DMS 273 (cell line): ENCODE results near the gene CAPN2.
A peak's percentile ranks its signal among the peaks of the same experiment; 100 is the strongest.
"Not testable (repeated sequence)": the region's sequence is repeated elsewhere in the genome, so short reads cannot be mapped to it uniquely, and the experiment has no call there.

Experiments used
- DNase-seq: peaks from one replicate; lab custom pipeline; 2025; ENCODE audit not compliant: unreplicated experiment; lab: John Stamatoyannopoulos, UW

CAPN2 gene

DNA sequence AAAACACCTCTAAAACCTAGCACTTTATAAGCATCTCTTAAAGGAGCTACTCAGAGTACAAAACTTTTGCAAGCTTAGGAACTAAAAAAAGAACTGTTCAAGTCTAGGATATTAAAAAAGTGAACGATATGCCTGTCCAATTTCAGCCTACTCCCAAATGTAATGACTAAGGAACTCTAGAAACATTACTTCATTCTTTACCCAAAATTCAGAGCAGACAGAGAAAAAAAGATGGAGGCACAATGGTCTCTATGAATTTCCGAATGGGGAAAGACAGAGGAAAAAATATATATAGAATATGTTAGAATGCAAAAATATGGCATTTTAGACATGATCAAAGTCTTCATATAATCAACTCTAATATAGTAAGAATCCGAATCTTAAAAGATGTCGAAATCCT is 72.2 kb downstream of the CAPN2 start:
- no peak for DNase-seq

DNA sequence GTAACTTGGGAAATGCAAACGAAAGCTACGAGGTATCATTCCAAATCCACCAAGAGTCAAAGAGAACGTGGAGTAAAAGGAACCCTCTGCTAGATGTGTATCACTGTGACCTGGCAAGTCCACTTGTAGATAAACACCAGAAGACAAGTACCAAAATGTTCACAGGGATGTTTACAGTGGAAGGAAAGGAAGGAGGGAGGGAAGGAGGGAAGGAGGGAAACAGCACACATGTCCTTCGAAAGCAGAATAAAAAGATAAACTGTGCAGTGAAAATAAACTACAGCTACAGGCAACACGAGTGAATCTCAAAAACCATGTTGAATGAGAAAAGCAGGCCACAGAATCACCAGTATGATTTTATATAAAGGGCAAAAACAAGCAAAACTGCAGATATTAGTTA is 73.5 kb downstream of the CAPN2 start:
- no peak for DNase-seq

DNA sequence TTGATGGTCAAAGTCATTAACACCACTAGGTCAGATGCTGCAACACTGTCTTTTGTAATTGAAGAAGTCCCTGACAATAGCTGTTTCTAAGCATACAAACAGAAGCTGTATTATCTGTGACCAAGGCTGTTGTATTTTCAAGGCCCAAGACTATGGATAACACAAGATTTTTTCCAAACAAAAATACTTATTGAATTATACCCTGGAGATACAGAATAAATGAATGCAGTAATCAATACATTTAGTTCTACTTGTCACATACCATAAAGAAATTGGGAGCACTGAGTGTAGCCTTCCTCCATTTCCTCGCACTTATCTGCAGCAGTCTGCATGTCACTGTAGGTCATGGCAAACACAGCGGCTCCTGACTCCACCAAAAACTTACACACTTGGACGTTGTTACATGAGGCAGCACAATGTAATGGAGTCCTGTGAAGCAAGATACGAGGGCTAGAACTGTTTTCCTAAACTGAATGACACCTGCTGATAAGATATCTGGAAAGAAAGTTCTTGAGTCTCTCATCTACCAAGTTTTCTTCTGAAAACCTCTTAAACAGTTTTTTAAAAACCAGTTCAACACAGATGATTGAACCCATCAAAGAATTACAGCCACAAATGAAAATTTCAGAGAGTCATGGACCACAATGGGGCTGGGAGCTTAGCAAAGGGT is 76.5 kb downstream of the CAPN2 start:
- DNase-seq: no peak

DNA sequence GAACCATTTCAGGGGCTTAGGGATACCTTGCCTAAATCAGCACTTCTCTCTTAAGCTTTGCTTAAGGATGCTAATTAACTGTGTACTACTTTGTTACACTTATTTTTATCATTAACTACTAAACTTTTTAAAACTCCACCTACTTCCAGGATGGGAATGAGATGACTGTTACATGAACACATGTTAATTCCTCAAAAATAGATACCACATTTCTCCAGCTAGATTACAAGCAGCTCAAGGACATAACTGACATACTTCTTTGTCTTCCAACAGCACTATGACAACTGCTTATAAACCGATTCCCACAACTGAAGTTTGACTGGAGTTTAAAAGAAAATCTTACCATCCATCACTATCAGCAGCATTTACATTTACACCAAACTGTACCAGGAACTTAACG is 79.7 kb downstream of the CAPN2 start:
- no peak for DNase-seq

DNA sequence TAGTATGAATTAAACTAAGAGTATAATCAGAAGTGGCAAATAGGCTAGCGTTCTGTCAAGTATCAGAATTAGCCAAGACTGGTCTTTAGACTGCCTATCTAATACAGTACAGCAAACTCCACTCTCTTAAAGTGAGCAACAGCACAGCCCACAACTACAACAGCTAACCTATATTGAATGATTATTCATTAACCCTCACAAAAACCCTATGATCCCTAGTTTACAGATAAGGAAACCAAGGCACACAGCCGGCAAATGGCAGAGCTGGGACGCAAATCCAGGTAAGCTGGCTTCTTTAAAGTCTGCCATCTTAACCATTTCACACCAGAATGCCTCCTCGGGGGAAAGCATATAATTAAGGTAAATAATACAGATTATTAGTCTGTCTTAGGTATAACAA is 81.4 kb downstream of the CAPN2 start:
- DNase-seq: no peak

DNA sequence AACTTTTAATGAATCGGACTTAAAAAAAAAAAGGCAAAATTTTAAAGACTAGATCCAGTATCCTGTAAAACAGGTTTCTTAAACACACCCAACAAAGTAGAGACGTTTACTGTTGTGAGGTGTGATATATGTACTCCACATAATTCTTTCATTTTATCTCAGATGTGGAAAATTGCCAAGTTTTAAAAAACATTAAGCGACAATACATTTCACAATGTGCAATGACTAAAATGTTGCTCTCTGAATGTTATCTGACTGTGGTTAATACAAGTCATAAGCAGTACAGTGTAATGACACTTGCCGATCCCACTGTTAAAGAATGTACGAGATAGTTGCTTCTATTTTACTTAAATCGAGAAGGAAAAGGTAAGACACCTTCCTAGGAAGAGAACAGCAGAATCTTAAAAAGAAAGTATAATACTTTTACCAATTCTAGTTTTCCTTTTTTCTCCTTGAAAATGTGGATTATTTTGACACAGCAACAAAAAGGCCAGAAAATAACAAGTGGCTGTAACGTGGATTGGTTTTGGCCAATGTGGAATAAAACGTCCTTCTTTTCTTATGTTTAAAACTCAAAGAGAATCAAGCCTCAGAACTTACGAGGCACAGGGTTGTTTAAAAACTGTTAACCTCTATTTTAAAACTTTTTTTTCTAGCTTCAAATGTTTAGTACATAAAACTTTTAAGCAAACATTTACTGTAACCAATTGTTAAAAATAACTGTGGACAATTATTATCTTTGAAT is 82.0 kb downstream of the CAPN2 start:
- DNase-seq: no peak

DNA sequence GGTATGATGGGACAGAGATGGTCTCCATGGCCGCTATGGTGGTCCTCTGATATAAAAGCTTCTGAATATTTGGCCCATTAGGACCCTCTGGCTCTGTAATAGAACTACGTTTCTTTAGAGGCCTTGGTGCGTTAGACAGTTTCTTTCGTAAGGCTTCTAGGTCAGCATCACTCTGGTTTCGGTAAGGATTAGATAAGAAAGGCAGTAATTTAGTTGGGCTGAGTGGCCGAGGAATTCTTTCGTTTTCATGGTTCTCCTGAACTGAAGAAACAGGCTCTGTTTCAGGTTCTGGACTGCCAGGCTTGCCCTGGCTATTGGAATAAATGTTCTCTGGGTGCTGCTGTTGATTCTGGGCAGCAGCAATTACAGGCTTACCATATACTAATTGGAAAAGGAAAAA is 83.9 kb downstream of the CAPN2 start:
- DNase-seq: no peak

DNA sequence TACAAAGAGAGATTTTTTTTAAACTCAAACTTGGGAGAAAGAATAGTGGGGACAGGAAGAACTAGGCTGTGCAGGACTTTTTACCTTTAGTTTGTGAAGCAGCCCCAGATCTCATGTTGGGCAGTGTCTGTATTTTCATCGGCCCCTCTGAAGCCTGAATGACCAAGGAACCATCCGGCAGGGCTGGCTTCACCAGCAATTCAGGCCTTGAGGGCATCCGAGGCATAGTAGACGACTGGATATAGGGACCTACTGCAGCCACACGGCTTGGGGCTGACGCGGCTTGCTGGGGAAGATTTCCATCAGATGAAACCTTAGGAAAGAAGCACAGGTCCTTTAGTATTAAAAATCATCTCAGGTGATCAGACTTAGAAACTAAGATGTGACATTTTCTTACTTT is 89.7 kb downstream of the CAPN2 start:
- DNase-seq: no peak

DNA sequence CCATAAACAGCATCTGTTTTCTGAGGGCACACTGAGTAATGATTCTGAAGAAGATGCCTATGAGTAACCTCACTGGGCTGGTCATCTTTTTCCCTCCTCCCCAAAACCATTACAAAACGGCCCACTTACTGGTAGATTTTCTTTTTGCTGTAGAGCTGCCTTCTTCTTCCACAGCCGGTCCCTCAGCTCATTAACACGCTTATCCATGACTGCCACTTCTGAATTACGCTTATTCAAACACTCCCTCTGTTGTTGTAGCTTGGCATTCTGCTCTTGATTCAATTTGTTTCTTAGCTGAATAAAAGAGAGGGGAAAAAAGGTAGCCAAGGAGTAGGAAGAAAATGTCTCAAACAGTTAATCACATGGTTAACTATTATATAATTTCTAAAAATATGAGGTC is 90.3 kb downstream of the CAPN2 start:
- no peak for DNase-seq

DNA sequence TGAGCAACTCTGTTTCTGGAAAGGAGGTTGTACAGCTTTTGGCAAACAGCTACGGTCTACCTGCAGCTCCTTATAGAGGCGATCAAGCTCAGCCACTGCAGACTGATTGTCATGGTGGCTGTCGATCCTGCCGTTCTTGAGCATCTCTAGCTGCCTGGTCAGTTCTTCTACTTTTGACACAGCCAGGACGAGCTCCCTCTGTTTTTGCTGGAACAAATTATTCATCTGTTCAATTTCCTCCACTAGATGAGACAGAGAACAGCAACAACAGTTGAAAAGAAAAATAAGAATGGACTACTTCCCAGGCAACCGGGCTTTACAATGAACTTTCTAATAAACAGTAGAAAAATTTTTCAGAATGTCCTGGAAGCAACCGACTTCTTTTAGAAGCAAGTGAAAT is 90.9 kb downstream of the CAPN2 start:
- no peak for DNase-seq

DNA sequence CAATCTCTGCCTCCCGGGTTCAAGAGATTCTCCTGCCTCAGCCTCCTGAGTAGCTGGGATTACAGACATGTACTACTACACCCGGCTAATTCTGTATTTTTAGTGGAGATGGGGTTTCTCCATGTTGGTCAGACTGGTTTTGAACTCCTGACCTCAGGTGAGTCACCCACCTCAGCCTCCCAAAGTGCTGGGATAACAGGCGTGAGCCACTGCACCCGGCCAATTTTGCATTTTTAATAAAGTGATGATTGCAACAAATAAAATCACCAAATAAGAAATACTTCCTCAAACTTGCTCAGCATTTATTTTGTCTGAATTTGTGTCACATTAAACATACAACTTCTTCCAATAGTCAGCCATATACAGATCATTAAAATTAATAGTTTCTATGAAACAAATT is 97.6 kb downstream of the CAPN2 start:
- DNase-seq: not testable (repeated sequence)

DNA sequence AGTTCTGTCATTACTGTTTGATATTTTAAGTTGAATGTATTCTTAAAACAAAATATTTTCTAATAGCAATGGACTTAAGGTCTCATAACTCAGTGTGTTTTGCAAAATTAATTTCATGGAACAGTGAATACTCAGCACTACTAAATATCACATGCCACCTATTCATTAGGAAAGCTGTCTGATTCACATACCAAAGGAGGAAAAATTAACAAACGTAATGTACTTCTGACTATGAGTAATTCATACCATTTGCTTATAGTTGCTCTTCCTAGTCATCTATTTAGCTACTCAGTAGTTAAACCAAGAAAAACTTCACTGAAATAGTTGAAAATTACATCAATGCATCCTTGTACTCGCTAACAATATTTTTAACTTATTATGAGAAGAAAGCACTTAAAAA is 98.2 kb downstream of the CAPN2 start:
- DNase-seq: no peak

DNA sequence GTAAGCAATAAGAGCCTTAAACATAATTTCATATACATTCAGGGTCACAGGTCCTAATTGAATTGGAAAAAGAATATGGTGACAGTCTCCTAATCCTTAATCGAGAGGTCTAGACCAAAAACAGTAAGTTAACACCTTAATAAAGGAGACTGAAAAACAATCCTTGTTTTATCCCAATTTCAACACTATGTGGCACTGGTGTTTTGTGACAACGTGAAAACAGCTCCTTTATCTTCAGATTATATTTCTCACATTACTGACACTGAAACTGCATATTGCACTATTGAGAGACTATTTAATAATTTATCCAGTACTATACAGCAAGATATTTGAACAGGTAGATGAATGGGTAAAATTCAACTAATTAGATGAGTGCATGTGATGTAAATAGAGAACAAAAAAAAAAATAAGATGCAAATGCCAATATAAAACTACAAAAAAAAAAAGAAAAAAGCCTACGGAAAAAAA is 99.3 kb downstream of the CAPN2 start:
- DNase-seq: peak; percentile 62

DNA sequence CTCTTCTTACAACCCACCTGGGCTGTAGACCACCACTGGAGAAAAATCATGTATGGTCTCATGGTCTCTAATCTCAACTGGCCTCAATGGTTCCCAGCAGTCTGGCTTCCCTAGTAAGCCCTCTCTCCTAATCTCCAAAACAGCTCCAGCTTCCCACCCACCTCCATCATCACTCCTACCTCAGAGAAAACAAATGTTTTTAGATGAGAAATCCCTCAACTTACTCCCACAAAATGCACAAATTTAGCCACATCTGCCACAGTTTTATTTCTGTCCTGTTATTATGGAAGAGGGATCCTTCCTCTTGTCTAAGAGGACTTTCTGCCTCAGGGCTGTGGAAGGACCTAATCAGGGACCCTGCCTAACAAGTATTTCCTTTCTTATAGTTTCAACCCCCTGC is 101.3 kb downstream of the CAPN2 start:
- no peak for DNase-seq

DNA sequence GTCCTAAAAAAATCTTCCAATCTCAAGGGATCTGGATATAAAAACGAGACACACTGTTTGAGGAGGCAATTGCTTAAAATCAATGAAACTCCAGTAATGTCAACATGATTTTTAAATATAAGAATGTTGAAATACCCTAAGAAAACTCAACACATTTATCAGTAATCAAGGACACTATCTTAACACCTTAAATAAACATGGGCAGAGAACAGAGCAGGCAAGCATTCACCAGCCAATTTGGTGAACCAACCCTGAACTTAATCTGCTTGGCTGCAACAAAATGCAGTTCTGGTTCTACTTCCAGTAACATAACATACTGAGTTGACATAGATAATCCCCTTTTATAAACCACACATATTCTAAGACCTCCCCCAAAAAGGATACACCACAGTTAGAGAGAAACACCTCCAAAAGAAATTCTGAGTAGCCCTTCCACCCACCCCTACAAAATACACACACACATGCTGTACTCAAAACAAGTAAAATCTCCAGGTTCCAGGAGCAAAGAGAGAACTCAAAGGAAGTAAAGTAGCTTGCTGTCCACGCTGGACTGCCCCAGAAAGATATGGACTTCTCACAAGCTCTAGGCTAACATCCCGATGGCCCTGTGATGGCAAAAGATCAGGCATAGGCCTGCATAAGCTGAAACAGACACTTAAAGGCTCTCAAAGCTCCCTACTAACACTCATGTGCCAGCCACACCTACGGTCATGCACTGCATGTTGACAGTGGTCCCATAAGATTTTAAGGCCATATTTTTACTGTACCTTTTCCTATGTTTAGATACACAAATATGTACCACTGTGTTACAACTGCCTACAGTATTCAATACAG is 102.9 kb downstream of the CAPN2 start:
- DNase-seq: no peak

DNA sequence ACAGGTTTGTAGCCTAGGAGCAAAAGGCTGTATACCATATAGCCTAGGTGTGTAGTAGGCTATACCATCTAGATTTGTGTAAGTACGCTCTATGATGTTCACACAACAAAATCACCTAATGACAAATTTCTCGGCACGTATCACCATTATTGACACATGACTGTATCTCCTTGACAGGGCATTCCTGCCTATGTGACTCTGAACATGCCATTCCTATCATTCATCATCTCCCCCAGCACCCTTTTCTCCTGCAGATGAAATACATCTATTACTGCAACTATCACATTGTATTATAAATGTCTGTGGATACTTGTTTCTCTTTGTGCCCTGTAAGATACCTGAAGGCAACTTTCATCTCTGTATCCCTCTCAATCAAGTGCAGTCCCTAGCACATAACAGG is 103.5 kb downstream of the CAPN2 start:
- no peak for DNase-seq

DNA sequence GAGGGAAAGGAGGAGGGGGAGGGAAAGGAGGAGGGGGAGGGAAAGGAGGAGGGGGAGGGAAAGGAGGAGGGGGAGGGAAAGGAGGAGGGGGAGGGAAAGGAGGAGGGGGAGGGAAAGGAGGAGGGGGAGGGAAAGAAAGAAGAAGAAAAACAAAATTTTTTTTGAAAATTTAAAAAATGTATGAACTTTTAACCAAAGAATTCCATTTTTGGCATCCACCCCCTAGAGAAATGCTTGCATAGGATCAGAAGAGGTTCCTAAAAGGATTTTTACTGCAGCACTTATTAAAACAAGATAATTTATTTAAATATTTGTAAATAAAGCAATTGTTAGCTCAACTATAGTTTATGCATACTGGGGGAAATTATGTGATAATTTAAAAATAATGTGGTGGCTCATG is 104.9 kb downstream of the CAPN2 start:
- DNase-seq: not testable (repeated sequence)

DNA sequence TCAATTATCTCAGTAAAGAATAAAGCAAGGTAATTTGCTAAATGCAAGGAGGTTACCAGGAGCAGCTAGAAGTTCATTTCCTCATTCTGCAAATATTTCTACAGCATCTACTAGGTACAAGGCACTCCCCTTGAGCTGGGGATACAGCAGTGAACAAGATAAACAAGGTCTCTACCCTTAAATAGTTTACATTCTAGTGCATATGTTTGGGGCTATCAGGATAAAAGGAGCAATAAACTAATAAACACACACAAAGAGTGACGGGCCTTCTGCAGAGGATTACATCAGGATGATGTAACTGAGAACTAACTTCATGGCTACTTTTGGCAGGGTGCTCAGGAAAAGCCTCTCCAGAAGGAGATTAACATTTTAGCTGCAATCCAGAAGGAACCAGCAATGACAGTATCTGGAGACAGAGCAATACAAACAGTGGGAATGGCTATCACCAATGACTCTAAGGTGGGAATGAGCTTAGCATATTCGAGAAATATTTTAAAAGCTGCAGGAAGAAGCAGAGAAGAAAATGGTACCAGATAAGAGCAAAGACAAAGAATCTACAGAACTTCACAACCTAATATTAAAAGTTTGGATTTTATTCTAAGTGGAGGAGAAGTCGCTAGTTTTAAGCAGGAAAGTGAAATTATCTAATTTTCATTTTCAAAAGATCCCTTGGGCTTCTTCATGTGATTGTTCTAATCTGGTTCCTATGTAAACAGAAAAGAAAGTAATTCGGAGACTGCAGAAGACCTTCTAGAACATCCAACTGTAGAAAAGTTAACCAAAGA is 107.6 kb downstream of the CAPN2 start:
- DNase-seq: peak; percentile 20

DNA sequence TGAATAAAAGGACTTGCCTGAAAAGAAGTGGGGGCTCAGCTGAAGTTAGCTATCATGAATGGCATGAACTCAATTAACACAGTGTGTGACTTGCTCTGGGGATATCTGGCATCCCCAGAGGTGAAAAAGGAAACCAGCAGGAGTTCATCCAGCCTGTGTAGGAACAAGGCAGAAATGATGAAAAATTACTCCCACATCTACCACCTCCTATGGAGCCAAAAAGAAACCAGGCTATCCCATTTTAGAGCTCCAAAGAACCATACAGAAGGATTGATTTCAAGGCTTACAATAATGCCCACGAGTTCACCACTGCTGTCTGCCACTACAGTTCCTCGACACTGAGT is 108.1 kb downstream of the CAPN2 start:
- no peak for DNase-seq

DNA sequence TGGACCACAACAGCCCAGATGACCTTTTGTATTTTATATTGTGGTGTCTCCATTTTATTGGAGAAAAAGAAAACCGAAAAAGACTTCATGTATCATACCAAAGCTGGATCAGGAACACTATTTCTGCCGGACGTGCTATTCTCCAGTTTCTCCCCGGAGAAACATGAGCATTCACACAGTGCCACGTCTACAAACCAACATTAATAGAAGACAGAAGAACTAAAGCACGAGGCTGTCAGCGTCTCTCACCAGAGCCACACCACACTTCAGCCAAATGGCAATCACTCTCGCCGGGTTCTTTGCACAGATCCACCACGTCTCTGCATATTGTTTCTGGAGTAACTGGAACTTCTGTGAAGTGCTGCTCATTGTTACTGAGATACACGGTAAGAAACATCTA is 108.6 kb downstream of the CAPN2 start:
- no peak for DNase-seq

DNA sequence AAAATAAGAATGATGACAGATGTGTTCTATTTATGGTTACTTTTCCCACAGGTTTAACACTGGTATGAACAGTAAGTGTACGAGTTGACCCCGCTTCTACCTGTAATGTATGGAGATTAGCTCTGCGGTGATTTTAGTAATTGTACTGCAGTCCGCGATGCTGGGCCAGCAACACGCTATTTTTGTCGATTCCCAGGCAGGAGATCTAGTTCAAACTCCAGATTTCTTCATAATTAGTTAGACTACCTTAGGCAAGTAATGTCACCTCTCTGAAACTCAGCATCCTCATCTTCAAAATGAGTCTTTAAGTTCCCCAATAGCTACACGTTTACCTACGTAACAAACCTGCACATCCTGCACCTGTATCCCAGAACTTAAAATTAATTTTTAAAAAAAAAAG is 111.9 kb downstream of the CAPN2 start:
- DNase-seq: no peak
